ENCODE data around the gene DNAJC6. TPM values are rescaled to one million over a fixed set of nuclear protein-coding genes. Genes with fewer than 3 reads are reported as not detected.
A peak's percentile ranks its signal among the peaks of the same experiment; 100 is the strongest.

Gene DNAJC6
- total and polyA plus RNA-seq, 2 of the 13 experiments (the other 11 are each of a cell fraction or from before 2014, with no cell fraction given): 1.0 to 1.6 TPM

- H3K36me3 ChIP-seq (replicated peaks in 1 of 2; ENCODE audit: control insufficient read depth in 1 of 2, insufficient read depth in 2 of 2, low read length in 2 of 2): no peaks in the 10 kb centered on the region
- H3K9ac ChIP-seq (ENCODE audit: insufficient read depth, low read depth, low read length): no peak overlapping the region
- DNase-seq (ENCODE audit: low spot score) (no peak), FAIRE-seq (no peak), ATAC-seq (no peak)
- CTCF ChIA-PET (ENCODE audit: low intra/inter-chr PET ratio, low total read pairs): no interaction called here
- H3K27ac ChIP-seq (ENCODE audit: extremely low read length, insufficient read depth, low read length): no peak overlapping the region
- intact Hi-C loops (cut with micrococcal nuclease; ENCODE audit: unreplicated experiment): no loop called here
- H3K4me2 ChIP-seq (ENCODE audit: low read depth, low read length): no peak overlapping the region
- H3K79me2 ChIP-seq (ENCODE audit: insufficient read depth, low read length): no peaks in the 10 kb centered on the region
- TF ChIP-seq RXRA (CRISPR knock-in tag; IDR thresholded peaks at IDR 0.05) (no peak), CBX1 (IDR thresholded peaks at IDR 0.05; ENCODE audit: low read depth) (no peak), LBX2 (CRISPR knock-in tag; IDR thresholded peaks at IDR 0.05; ENCODE audit: borderline replicate concordance) (no peak), ZNF160 (CRISPR knock-in tag; IDR thresholded peaks at IDR 0.05) (no peak), DNMT3B (CRISPR knock-in tag; conservative IDR thresholded peaks at IDR 0.05) (no peak)
- in situ Hi-C loops (cut with HindIII; ENCODE audit: extremely low pct_ligation_motif_present, low pct_unique_long_range_greater_than_20kb): no loop called here
- H3K9me3 ChIP-seq (ENCODE audit: low read length): no peaks in the 10 kb centered on the region
- H2AFZ ChIP-seq (ENCODE audit: low read length): no peak overlapping the region
- H4K20me1 ChIP-seq (ENCODE audit: insufficient read depth, low read length): no peaks in the 10 kb centered on the region
- no peak overlapping the region for H3K4me3 ChIP-seq (replicated peaks in 1 of 3; ENCODE audit: insufficient read depth in 1 of 3, low read depth in 2 of 3, low read length in 3 of 3)
- peaks cover 20% of the 10 kb centered on the region for H3K4me1 ChIP-seq (ENCODE audit: insufficient read depth, low read length)
- H3K27me3 ChIP-seq (ENCODE audit: control insufficient read depth in 1 of 2, insufficient read depth in 2 of 2, low read length in 2 of 2): no peaks in the 10 kb centered on the region
- 33% methylated on average over 1 of the region's 1 CpG for WGBS (ENCODE audit: low lambda C conversion rate)
- BruUV-seq (replicated peaks): no TSS peak
- POLR2A ChIA-PET: interaction anchor here (1.3 kb wide), 1 partner anchor 11 kb away, joined by 4 read pairs; the partner anchor contains the start of genes LEPR and LEPROT
Observed at GRCh38 chr1:65409314-65409713, 100.0 kb downstream of the DNAJC6 start.

- WGBS (ENCODE audit: low lambda C conversion rate): 96% methylated on average over 4 of the region's 4 CpGs
- Histone ChIP-seq H3K9ac (ENCODE audit: insufficient read depth, low read depth, low read length) (no peak overlapping the region), H4K20me1 (ENCODE audit: insufficient read depth, low read length) (no peaks in the 10 kb centered on the region), H3K4me2 (ENCODE audit: low read depth, low read length) (no peak overlapping the region), H3K79me2 (ENCODE audit: insufficient read depth, low read length) (no peaks in the 10 kb centered on the region), H2AFZ (ENCODE audit: low read length) (no peak overlapping the region), H3K27me3 (ENCODE audit: control insufficient read depth in 1 of 2, insufficient read depth in 2 of 2, low read length in 2 of 2) (no peaks in the 10 kb centered on the region), H3K36me3 (replicated peaks in 1 of 2; ENCODE audit: control insufficient read depth in 1 of 2, insufficient read depth in 2 of 2, low read length in 2 of 2) (no peaks in the 10 kb centered on the region), H3K9me3 (ENCODE audit: low read length) (no peaks in the 10 kb centered on the region), H3K27ac (ENCODE audit: extremely low read length, insufficient read depth, low read length) (no peak overlapping the region), H3K4me1 (ENCODE audit: insufficient read depth, low read length) (peaks cover 20% of the 10 kb centered on the region), H3K4me3 (replicated peaks in 1 of 3; ENCODE audit: insufficient read depth in 1 of 3, low read depth in 2 of 3, low read length in 3 of 3) (no peak overlapping the region)
- no TSS peak for BruUV-seq (replicated peaks)
- intact Hi-C loops (cut with micrococcal nuclease; ENCODE audit: unreplicated experiment) (no loop called here), in situ Hi-C loops (cut with HindIII; ENCODE audit: extremely low pct_ligation_motif_present, low pct_unique_long_range_greater_than_20kb) (loop anchor here (10.0 kb wide), 1 partner anchor 155 kb away; no protein-coding TSS in a partner anchor)
- no peak for DNase-seq (ENCODE audit: low spot score)
- no peak for ATAC-seq
- FAIRE-seq: no peak
- ChIA-PET CTCF (ENCODE audit: low intra/inter-chr PET ratio, low total read pairs) (no interaction called here), POLR2A (interaction anchor here (1.3 kb wide), 1 partner anchor 10 kb away, joined by 4 read pairs; the partner anchor contains the start of genes LEPR and LEPROT)
- TF ChIP-seq MAFF (IDR thresholded peaks at IDR 0.05; ENCODE audit: low read depth, low read length) (0 out of 2 replicates have a peak, but pooled peaks have one; percentile 18), SRSF4 (IDR thresholded peaks at IDR 0.05; ENCODE audit: low read depth, low read length, poor library complexity, severe bottlenecking) (no peak), ZNF318 (CRISPR knock-in tag; IDR thresholded peaks at IDR 0.05) (no peak)
Observed at GRCh38 chr1:65409816-65410326, 100.5 kb downstream of the DNAJC6 start.
